ENCODE measurements around the gene LCOR. TPM values are rescaled to one million over a fixed set of nuclear protein-coding genes. Genes with fewer than 3 reads are reported as not detected.
A peak's percentile ranks its signal among the peaks of the same experiment; 100 is the strongest.

The LCOR gene
- total RNA-seq (2014; rRNA removed) (10.5 and 21.0 TPM in 2 replicates), Bru-seq, nascent RNA (percentile 82 among the genes with signal in this experiment), BruChase-seq, experiment 1, labeled RNA remaining after a 6-hour chase (percentile 79 among the genes with signal in this experiment), BruChase-seq, experiment 2, labeled RNA remaining after a 2-hour chase (percentile 81 among the genes with signal in this experiment)
- long read RNA-seq, full-length matches to known transcripts: 13 of 53 reads
- long read RNA-seq, partial matches to known transcripts: 11 of 53 reads
- long read RNA-seq, other reads (novel, unspliced or antisense): 29 of 53 reads

GRCh38 chr10:96831867-96832720, at the start of gene LCOR:
Gene LCOR, plus strand, starts transcription at chr10:96832298. Its CDS starts 116,760 bp downstream, at chr10:96949058.
- H3K27me3 ChIP-seq (ENCODE audit: low read length): no peaks in the 10 kb centered on the region
- peaks cover 44% of the 10 kb centered on the region for H3K79me2 ChIP-seq (ENCODE audit: low read length)
- DNase-seq: peak; percentile 72
- BruUV-seq (replicated peaks): no TSS peak
- peak within 1 kb of the TSS; percentile 58 for H3K27ac ChIP-seq (ENCODE audit: low read length)
- peak; percentile 64 for ATAC-seq
- ChIA-PET CTCF (no interaction called here), POLR2A (ENCODE audit: unreplicated experiment) (no interaction called here)
- intact Hi-C loops (cut with micrococcal nuclease): loop anchor here (1.0 to 5.0 kb wide), 3 partner anchors 110 to 245 kb away; partner anchors contain the start of genes PIK3AP1 and TM9SF3
- H3K4me1 ChIP-seq (ENCODE audit: insufficient read depth, low read length): peaks cover 27% of the 10 kb centered on the region
- H3F3A ChIP-seq (ENCODE audit: low read length, unreplicated experiment): no peaks in the 10 kb centered on the region
- H3K36me3 ChIP-seq (ENCODE audit: low read depth, low read length): no peaks in the 10 kb centered on the region
- peak within 1 kb of the TSS; percentile 76 for H3K9ac ChIP-seq (ENCODE audit: low read length)
- peak within 1 kb of the TSS; percentile 95 for H3K4me2 ChIP-seq (ENCODE audit: low read length)
- H3K9me2 ChIP-seq (replicated peaks; ENCODE audit: low read length): no peaks in the 10 kb centered on the region
- H3K9me3 ChIP-seq (ENCODE audit: low read length): no peaks in the 10 kb centered on the region
- H4K20me1 ChIP-seq (ENCODE audit: low read length): peaks cover 25% of the 10 kb centered on the region
- peak within 1 kb of the TSS; percentile 82 for H2AFZ ChIP-seq (ENCODE audit: low read length)
- TF ChIP-seq, protein P1, sequence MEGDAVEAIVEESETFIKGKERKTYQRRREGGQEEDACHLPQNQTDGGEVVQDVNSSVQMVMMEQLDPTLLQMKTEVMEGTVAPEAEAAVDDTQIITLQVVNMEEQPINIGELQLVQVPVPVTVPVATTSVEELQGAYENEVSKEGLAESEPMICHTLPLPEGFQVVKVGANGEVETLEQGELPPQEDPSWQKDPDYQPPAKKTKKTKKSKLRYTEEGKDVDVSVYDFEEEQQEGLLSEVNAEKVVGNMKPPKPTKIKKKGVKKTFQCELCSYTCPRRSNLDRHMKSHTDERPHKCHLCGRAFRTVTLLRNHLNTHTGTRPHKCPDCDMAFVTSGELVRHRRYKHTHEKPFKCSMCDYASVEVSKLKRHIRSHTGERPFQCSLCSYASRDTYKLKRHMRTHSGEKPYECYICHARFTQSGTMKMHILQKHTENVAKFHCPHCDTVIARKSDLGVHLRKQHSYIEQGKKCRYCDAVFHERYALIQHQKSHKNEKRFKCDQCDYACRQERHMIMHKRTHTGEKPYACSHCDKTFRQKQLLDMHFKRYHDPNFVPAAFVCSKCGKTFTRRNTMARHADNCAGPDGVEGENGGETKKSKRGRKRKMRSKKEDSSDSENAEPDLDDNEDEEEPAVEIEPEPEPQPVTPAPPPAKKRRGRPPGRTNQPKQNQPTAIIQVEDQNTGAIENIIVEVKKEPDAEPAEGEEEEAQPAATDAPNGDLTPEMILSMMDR (conservative IDR thresholded peaks at IDR 0.05; ENCODE audit: low read depth, low read length): no peak
- TF ChIP-seq EZH2 (IDR thresholded peaks at IDR 0.05; ENCODE audit: low read length, unreplicated experiment) (no peak), EZH2phosphoT487 (IDR thresholded peaks at IDR 0.05; ENCODE audit: borderline replicate concordance, low read length) (no peak)
- peak within 1 kb of the TSS; percentile 95 for H3K4me3 ChIP-seq (ENCODE audit: low read length)

GRCh38 chr10:96784253-96784652, 47.8 kb upstream of the LCOR start:
- H3K9me3 ChIP-seq (ENCODE audit: low read length): no peaks in the 10 kb centered on the region
- ChIA-PET CTCF (no interaction called here), POLR2A (ENCODE audit: unreplicated experiment) (no interaction called here)
- no peak overlapping the region for H3K4me3 ChIP-seq (ENCODE audit: low read length)
- H3F3A ChIP-seq (ENCODE audit: low read length, unreplicated experiment): no peaks in the 10 kb centered on the region
- no peak overlapping the region for H3K27ac ChIP-seq (ENCODE audit: low read length)
- TF ChIP-seq, protein P1 (conservative IDR thresholded peaks at IDR 0.05; ENCODE audit: low read depth, low read length): no peak
- TF ChIP-seq EZH2phosphoT487 (IDR thresholded peaks at IDR 0.05; ENCODE audit: borderline replicate concordance, low read length) (no peak), EZH2 (IDR thresholded peaks at IDR 0.05; ENCODE audit: low read length, unreplicated experiment) (no peak)
- H3K4me1 ChIP-seq (ENCODE audit: insufficient read depth, low read length): no peaks in the 10 kb centered on the region
- no peaks in the 10 kb centered on the region for H3K27me3 ChIP-seq (ENCODE audit: low read length)
- no peaks in the 10 kb centered on the region for H4K20me1 ChIP-seq (ENCODE audit: low read length)
- ATAC-seq: no peak
- H3K4me2 ChIP-seq (ENCODE audit: low read length): no peak overlapping the region
- H2AFZ ChIP-seq (ENCODE audit: low read length): no peak overlapping the region
- intact Hi-C loops (cut with micrococcal nuclease): no loop called here
- no peaks in the 10 kb centered on the region for H3K36me3 ChIP-seq (ENCODE audit: low read depth, low read length)
- DNase-seq: no peak
- no peaks in the 10 kb centered on the region for H3K9me2 ChIP-seq (replicated peaks; ENCODE audit: low read length)
- H3K9ac ChIP-seq (ENCODE audit: low read length): no peak overlapping the region
- no peaks in the 10 kb centered on the region for H3K79me2 ChIP-seq (ENCODE audit: low read length)
- no TSS peak for BruUV-seq (replicated peaks)

Data from PC-3 (cell line).